ENCODE results near the gene CYP1A2.
A peak's percentile ranks its signal among the peaks of the same experiment; 100 is the strongest.

Gene CYP1A2

GRCh38 chr15:74775894-74776293 is 27.2 kb downstream of the CYP1A2 start:
- Histone ChIP-seq H3K36me3 (ENCODE audit: control insufficient read depth in 2 of 2, insufficient read depth in 1 of 2, low read length in 2 of 2) (no peaks in the 10 kb centered on the region), H3K4me1 (ENCODE audit: control insufficient read depth, insufficient read depth, low read length) (peaks cover 10% of the 10 kb centered on the region), H3K4me3 (ENCODE audit: low read depth, low read length) (no peak overlapping the region), H3K27ac (ENCODE audit: extremely low read depth, low read depth, low read length) (no peak overlapping the region), H3K9me3 (ENCODE audit: control insufficient read depth, insufficient read depth, low read depth, low read length) (no peaks in the 10 kb centered on the region)
- ChIA-PET CTCF (interaction anchor here (0.6 to 20.5 kb wide), 5 partner anchors 14 to 391 kb away, joined by 3 to 649 read pairs (median 6); partner anchors contain the start of genes CSK and RPP25), POLR2A (interaction anchor here (1.7 kb wide), 1 partner anchor 179 kb away, joined by 6 read pairs; no protein-coding TSS in a partner anchor)
- no peak for TF ChIP-seq ZNF777 (tag by site-specific recombination; IDR thresholded peaks at IDR 0.05; ENCODE audit: borderline replicate concordance)
- peak; percentile 90 for TF ChIP-seq ZNF664 (tag by site-specific recombination; IDR thresholded peaks at IDR 0.05)
- no peak for TF ChIP-seq SETDB1 (IDR thresholded peaks at IDR 0.05; ENCODE audit: insufficient read length, low read length)

GRCh38 chr15:74776821-74777768 is 28.4 kb downstream of the CYP1A2 start:
- no peak overlapping the region for H3K27ac ChIP-seq (ENCODE audit: extremely low read depth, low read depth, low read length)
- CTCF ChIA-PET: interaction anchor here (0.5 to 25.7 kb wide), 13 partner anchors 2 to 722 kb away, joined by 3 to 649 read pairs (median 4); partner anchors contain the start of gene CSK
- TF ChIP-seq PATZ1 (tag by site-specific recombination; IDR thresholded peaks at IDR 0.05) (0 out of 2 replicates have a peak, but pooled peaks have one; percentile 23), MYNN (tag by site-specific recombination; IDR thresholded peaks at IDR 0.05; ENCODE audit: borderline replicate concordance) (no peak), ZNF155 (tag by site-specific recombination; IDR thresholded peaks at IDR 0.05) (no peak), ZNF580 (tag by site-specific recombination; IDR thresholded peaks at IDR 0.05) (no peak), HOXC10 (CRISPR knock-in tag; IDR thresholded peaks at IDR 0.05) (no peak), ZNF211 (tag by site-specific recombination; IDR thresholded peaks at IDR 0.05; ENCODE audit: low read depth) (no peak), ZNF677 (tag by site-specific recombination; IDR thresholded peaks at IDR 0.05) (0 out of 2 replicates have a peak, but pooled peaks have one; percentile 57), PRDM4 (tag by site-specific recombination; IDR thresholded peaks at IDR 0.05) (no peak), YY1 (tag by site-specific recombination; IDR thresholded peaks at IDR 0.05) (no peak), ZNF184 (tag by site-specific recombination; IDR thresholded peaks at IDR 0.05) (peak; percentile 34; the same call in 1 of the 2 replicates), ZNF10 (tag by site-specific recombination; IDR thresholded peaks at IDR 0.05) (no peak), ZNF621 (tag by site-specific recombination; IDR thresholded peaks at IDR 0.05) (no peak), ZNF747 (tag by site-specific recombination; IDR thresholded peaks at IDR 0.05) (no peak), ZNF707 (tag by site-specific recombination; IDR thresholded peaks at IDR 0.05) (no peak), GLIS1 (tag by site-specific recombination; IDR thresholded peaks at IDR 0.05) (peak; percentile 78), ZBTB21 (tag by site-specific recombination; IDR thresholded peaks at IDR 0.05) (no peak), AEBP2 (tag by site-specific recombination; IDR thresholded peaks at IDR 0.05; ENCODE audit: borderline replicate concordance) (no peak), INSM2 (tag by site-specific recombination; IDR thresholded peaks at IDR 0.05) (no peak), ZNF521 (tag by site-specific recombination; IDR thresholded peaks at IDR 0.05) (no peak), ZIC2 (tag by site-specific recombination; IDR thresholded peaks at IDR 0.05) (peak; percentile 41), ZNF266 (tag by site-specific recombination; IDR thresholded peaks at IDR 0.05; ENCODE audit: low read depth) (no peak), ZNF623 (tag by site-specific recombination; IDR thresholded peaks at IDR 0.05) (no peak), OSR2 (tag by site-specific recombination; IDR thresholded peaks at IDR 0.05) (peak; percentile 54)

More at GRCh38 chr15:74776821-74777768, 28.4 kb downstream of the CYP1A2 start:
- Histone ChIP-seq H3K36me3 (ENCODE audit: control insufficient read depth in 2 of 2, insufficient read depth in 1 of 2, low read length in 2 of 2) (no peaks in the 10 kb centered on the region), H3K4me1 (ENCODE audit: control insufficient read depth, insufficient read depth, low read length) (peaks cover 15% of the 10 kb centered on the region), H3K4me3 (ENCODE audit: low read depth, low read length) (no peak overlapping the region), H3K9me3 (ENCODE audit: control insufficient read depth, insufficient read depth, low read depth, low read length) (no peaks in the 10 kb centered on the region)
- POLR2A ChIA-PET: interaction anchor here (0.9 to 1.7 kb wide), 5 partner anchors 10 to 180 kb away, joined by 3 to 6 read pairs (median 4); partner anchors contain the start of gene RPP25

All from HEK293 (cell line).